GM21528 (cell line): ENCODE data around the gene FGGY.
A peak's percentile ranks its signal among the peaks of the same experiment; 100 is the strongest.
"Not testable (repeated sequence)": the region's sequence is repeated elsewhere in the genome, so short reads cannot be mapped to it uniquely, and the experiment has no call there.

ENCODE experiments used
- ATAC-seq: cut with Tn5 transposase; IDR thresholded peaks from one replicate; pipeline ENCODE4 v1.9.1; 2021; ENCODE audit warnings: mild to moderate bottlenecking, moderate library complexity; ENCODE audit not compliant: unreplicated experiment, low FRiP score

Gene FGGY

DNA sequence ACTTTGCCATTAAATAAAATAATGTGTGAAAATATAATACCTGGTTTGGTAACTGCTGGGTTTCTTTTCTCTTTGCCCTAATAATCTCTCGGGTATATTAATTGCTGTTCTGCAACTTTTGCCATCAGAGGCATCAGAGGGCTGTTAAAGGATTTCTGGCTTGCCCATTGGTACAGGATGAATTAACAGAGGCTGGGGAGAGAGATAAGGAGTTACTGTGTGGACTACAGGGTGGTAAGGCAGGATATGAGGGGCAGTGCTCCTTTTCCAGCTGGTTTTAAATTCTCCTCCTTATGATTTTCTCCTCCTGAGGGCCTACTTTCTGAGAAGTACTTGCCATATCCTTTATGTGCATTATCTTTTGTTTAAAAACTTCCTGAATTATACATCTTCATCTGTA is 48.3 kb downstream of the FGGY start:
- ATAC-seq, result no peak

DNA sequence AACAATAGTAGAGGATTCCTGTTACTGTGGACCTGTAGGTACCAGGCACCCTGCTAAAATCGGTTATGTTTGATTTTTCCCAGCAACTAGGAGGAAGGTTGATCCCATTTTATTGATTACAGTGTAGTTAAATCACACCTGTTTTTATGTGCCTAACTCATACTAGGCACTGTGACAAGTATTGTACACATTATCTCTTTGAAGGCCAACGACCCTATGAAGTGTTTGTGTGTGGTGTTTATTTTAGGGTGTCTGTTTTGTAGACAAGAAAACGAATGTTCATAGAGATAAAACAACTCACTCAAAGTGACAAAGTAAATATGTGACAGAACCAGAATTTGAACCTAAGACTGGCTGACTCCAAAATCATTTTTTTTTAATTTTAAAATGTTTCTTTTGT is 49.5 kb downstream of the FGGY start:
- ATAC-seq, result no peak

DNA sequence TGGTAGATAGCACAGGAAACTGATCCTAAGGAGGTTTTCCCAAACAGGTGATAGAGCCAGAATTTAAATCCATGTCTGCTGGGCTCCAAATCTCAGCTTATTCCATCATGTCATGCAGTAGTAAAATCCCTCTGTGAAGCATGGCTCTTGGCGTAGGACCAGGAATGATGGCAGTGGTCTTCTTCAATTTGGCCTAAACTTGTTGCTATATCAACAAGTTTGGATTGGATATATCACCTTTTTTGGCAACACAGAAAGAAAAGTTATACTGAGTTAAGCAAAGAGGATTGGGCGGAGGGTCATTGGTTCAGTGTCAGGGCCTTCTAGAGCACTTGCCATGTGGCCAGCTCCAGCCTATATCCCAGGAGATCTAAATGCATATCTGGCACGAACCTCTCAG is 52.2 kb downstream of the FGGY start:
- no peak for ATAC-seq

DNA sequence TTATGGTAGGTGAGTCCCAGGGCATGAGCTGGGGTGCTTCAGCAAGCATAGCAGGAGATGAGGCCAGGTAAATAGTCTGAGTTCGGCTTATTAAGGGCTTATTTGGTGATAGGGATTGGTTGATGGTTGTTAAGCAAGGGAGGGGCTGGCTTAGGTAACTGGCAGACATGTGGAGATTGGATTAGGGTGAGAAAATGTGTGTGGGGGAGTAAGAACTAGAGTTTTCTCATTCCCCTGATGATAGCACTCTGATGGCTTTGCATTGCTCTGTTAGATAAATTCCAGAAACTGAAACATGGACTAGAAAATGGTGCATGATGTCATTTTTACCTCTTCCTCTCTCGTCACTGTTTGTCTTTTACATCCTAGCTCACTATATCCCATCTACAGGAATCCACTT is 53.6 kb downstream of the FGGY start:
- no peak for ATAC-seq

DNA sequence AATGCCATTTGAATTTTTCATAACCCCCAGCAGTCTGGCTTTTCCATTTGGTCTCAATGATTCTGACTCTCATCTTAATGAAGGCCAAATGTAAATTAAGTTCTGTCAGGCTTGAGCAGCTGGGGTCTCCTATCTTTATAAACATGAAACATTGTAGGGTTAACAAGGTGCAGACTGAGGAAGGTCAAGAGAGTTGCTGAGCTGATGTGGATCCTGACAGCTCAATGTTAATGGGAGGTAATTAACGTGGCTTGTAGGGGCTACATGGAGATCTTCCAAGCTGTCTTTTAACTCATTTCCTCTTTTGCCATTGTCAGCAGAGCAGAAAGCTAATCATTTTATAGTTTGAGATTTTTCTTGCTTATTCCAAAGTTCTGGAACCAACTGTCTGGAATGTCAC is 55.2 kb downstream of the FGGY start:
- ATAC-seq, result no peak

DNA sequence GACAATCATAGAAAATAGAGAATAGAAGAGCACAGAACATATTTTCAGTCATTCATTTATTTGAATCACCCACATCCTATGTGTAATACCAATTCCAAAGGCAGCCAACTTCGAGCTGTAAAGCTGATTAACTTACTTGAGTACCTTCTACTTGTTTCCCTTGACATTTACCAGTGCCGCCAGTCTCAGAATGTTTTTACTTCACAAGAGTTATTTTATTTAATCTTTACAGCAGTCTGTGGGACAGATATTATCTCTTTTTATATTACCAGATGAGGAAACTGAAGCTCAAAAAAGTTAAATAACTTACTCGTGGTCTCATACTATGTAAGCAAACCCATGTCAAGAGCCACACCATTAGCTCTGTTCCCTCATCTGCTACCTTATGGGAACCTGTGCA is 56.6 kb downstream of the FGGY start:
- ATAC-seq, result no peak

DNA sequence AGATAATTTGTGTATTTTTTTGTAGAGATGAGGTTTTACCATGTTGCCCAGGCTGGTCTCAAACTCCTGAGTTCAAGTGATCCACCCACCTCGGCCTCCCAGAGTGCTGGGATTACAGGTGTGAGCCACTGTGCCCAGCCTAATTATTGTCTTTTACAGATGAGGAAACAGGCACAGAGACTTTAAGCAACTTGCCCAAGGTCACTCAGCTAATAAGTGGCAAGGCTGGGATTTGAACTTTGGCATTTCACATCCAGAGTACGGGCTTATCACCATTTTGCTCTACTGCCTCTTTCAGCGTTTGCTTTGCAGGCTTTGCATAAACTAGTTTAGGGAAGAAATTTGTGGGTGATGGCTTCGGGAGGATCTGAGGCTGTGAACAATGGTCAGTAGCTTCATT is 57.3 kb downstream of the FGGY start:
- not testable (repeated sequence) for ATAC-seq

DNA sequence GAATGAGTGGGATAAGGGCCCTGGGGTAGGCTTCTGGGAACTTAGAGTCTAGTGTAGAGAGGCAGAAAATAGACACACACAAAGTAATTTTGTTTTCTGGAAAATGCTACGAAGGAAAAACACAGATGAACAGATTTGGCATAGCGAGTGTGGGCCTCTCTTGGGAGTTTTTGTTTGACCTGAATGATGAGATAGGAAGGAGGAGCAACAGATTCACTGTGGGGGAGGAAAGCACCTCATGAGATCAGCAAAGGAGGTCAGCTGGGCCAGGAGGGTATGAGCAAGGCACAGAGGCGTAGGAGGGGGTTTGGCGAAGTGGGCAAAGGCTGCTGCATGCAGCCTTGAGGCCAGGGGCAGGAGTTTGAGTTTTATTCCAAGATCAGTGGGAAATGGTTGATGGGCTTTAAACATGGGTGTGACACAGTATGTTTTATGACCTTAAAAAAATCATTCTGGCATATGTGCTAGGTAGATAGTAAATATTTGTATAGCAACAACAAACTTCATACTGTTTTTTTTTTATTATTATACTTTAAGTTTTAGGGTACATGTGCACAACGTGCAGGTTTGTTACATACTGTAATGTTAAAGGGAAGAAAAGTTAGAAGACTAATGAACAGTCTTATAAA is 57.9 kb downstream of the FGGY start:
- ATAC-seq, result peak; percentile 60

DNA sequence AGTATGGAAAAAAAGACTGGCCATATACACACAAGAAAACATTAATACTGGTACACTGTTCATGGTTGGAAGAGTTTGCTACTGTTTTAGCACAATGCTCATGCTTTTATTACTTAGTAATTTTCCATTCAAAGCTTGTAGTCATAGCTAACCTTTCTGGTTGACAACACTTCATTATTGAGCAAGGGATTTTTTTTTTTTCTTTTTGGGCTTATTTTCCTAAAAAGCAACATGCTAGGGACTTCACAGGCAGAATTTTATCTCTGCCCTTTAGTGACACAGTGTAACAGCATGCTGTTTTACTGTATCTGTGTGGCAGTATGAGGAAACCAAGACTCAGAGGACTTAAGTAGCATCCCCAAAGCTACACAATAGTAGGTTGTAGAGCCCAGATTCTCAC is 58.5 kb downstream of the FGGY start:
- peak; percentile 64 for ATAC-seq

DNA sequence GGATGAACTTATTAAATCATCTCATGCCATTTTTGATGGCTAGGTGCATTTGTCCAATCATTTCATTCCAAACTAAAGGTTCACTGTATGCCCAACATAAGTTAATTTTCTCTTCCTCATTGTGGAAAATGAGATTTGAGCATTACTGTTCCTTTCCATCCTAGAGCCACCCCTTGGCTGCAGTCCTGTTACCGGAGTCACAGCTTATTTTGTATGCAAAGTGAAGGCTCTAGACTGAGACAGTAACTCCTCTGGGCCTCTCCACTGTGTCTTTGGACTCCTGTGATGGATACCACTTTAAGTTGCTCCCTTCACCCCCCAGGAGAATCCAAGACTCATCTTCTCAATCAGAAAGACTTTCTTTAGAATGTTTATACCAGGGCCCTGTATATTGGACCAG is 59.7 kb downstream of the FGGY start:
- no peak for ATAC-seq

DNA sequence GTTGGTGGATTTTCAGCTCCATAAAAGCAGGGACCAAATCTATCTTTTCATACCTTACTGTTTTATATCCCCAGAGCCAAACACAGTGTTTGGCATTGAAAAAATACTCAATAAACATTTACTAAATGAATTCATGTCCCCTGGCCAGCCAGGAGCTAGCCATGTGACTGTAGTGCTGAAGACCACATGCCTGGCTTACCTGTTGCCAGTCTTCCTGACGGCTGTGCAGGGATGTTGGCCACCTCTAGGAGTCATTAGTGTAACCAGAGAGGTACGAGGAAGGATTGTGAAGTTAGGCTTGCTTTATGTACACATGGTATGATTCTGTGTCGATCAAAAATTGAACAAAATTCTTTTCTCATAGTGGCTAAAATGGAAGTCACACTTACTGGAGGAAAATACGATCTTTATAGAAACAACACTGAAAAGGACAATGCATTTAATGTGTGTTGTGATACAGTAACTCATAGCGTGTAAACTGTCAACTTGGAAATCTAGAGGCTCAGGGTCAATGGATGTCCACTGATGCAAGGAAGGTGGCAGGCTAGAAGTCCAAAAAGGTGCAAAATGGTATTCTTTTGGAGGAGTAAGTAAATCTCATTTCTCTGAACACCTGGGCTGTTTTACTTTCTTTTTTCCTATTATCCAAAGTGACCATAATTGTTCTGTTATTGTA is 60.9 kb downstream of the FGGY start:
- ATAC-seq, result no peak

DNA sequence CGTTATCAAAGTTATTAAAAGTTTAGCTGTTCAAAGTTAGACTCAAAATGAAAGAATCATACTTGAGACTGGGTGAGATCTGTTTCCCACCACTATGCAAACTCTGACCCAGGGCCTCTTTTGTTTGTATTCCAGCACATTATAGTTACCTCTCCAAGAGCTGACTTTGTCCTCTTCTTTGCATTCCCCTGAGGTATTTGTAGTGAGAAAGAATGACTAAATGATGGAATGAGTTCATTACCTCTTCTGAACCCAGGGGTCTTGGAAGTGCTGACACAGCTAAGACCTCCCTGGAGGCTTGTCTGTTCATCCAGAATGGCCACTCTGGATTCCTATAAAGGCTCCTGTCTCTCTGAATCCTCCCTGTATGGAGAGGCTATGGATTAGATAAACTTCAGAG is 62.4 kb downstream of the FGGY start:
- ATAC-seq, result no peak

DNA sequence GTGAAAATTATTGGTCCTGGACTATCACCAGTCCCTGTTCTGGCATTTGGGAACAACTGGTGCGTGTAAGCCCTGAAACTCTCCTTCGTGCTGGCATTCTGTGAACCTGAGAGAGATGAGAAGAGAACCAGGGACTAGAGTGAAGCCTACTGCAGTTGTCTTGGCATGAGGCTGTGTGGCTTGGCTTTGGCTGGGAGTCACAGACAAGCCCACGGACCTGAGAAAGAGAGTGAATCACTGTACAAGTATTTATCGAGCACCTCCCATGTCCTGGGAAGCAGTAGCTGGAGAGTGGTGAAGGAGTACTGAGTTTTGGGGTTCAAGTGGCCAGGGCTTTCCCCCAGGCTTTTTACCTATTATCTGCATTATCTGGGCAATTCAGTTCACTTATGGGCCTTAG is 63.3 kb downstream of the FGGY start:
- ATAC-seq, result no peak

DNA sequence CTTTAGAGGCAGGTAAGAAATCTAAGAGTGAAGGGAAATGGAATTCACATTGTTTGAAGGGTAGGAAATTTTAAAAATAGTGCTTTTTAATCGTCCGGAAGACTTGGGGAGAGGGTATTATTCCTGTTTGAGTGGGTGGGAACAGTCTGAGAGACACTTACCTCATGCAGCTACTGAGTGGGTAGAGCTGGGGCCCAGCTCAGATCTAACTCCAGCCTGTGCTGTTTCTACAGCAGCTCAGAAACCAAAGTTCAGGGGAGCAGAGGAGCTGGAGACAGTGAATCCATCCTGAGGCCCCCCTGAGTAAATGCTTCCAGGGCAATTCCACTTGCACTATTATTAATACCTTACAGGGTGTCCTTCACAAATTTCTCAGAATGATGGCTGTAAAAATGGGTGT is 63.8 kb downstream of the FGGY start:
- ATAC-seq, result no peak

DNA sequence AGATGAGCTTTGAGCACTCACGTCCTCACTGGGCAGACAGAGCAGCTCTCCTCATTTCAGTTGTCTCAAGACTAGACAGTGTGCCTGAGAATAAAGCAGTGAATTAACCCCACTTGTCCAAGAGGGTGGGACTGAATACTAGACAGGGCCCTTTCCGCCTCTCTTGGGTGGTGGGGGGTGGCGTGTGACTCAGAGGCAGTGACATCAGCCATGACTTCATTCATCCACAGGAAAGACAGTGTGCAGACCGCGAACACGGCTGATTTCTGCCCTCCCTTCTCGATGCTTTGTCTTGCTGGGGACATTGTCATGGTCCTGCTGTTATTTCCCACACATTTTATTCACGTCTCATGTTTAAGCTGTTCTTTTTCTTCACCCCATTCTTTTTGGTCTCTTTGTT is 64.9 kb downstream of the FGGY start:
- ATAC-seq, result no peak

DNA sequence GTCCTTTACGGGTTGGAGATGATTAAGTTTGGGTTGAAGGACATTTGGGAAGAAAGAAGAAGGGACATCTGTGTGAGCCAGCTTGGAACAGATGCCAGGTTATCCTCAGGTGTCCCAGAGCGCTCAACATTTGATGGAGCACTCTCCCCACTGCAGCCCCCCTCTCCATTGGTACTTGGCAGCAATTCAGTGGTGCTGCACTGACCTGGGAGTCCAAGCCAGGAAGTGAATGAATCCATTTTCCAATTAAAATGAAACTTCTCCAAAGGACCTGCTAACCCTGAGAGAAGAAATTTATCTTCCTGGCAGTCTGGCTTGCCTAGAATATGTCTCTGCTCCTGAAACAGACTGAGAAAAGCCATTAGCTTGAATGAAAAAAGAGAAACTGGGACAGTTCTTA is 67.1 kb downstream of the FGGY start:
- ATAC-seq, result no peak

DNA sequence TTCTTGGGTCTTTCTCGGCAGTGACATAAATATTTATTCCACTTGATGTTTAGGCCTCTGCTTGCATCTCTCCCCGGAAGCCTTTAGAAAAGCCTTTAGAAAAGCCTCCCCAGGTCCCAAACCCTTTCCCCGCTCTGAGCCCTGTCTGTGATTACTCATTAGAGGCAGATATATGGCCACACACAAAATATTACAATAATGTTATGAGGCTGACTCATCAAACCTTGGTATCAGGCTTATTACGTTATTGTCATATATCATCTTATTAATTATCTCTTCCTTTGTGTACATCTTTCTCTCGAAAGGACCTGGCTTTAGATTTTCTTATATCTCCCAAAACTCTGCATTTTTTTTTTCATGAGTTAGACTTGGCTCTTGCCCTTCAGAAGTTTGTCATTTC is 69.5 kb downstream of the FGGY start:
- no peak for ATAC-seq

DNA sequence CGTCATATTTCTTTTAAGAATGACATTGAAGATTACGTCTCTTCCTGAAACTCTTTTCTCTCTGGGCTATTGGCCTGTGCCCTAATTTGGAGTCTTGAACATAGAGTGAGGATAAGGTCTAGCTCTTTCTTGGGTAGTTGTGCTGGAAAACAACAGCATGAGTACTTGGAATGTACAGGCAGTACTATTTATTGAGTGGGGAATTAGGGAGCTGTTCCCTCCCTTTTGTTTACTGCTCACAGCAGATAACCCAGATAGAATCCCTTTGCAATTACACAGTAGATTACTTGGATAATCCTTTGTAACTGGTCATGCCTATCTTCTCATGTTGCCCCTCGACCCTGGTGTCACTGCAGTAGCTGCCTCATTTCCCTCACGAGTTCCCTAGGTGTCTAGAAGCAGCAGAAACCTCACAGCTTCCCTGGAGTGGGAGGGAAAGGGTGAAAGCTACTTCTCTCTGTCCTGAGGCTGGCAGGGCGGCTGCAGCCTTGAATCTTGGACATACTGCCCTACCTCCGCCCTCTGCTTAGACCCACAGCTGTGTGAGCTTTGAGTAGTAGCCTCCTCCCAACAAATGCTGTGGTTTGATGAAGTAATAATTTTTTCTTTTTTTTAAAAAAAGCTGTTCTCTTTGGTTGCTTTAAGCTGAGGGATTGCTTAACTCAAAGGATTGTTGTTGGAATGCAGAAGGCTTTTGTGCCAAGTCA is 70.6 kb downstream of the FGGY start:
- no peak for ATAC-seq

DNA sequence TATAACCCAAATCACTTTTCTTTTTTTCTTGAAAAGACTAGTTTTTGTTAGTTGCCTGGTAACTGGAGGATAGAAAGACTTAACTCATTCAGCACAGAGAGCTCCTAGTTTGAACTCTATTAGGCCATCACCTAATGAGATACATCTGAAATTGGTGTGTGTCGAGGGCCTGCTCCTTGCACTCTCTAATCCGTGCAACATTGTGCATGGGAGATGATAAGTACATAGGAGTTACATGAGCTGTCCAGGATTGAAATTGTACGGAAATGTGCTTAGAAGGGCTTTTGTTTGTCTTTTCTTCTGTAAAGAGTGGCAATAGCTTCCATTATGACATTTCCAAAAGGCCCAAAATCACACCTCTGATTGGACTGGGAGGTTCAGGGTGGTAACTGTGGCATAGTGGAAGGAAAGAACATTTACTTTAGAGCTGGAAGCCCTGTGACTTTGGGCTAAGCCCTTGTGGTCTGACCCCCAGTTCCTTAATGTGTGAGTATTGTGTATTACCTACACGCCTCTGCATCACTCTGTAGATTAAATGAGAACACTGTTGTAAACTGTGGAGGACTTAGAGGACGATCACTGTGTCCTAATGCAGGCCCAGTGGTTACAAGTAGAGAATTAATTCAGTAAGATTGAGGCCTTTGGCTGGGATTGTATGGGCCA is 71.2 kb downstream of the FGGY start:
- ATAC-seq, result no peak

DNA sequence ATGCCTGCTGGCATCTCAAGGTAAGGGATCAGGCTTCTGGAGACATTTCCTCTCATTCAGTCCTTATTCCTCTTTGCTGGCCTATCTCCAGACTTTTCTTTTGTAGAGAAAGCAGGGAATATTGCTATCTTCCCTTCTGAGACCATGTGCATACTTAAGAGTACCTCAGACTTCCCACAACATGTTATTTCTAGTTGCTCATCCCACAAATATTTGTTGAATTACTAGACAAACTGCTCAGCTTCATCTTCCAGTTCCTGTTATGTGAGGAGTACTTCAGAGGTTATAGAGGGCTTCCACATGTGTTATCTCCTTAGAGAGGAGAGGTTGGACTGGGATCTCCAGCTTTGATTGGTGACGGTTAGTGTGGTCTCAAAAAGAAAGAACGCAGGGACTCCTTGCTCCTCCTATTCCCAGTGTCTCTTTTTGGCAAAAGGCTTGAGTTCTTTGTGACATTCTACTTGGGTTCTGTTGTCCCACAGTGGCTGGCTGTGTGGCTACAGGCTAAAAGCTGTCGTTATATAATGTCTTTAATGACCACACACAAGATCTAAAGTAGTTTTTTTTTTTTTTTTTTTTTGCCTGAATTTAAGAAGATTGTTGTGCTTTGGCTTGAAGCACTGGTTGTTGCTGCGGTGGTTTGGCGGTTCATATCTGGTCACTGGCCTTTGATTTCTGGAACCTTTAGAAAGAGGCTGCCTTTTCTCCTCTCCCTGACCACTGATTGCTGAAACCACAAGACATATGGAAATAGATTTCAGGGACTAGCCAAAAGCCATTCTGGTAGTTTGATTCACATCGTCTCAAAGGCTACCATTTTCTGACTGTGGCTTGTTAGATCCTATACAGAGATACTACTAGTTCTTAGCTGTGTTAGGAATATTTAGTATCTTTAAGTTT is 78.7 kb downstream of the FGGY start:
- ATAC-seq, result no peak
